Measurements from ENCODE around the gene ING3.

DNA sequence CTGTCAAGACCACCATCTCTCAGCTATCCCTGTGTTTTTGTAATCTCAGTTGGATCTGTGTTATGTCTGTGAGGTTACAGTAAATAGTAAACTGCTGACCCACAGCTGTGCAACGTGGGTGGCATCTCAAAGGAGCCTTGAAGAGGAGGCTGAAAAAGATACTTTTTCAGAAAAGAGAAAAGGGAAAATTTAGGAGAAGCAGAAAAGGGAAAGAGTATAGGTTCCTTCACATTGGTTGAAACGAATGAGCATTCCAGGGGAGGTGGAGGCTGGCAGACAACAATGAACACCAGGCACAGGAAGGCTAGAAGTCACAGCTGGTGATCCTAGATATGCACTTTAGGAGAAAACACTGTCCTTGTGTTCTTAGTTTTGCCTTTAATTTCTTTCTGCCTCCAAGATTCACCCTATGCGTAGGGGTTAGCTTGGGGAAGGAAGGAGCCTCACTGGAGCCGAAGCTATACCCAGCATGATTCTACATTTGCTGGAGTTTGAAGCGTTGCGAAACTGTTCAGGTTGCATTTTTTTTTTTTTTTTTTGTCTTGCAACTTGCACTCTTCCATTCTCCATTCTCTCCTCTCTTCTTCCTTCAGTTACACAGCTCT lies 56.2 kb downstream of the ING3 start:
- TF ChIP-seq, protein P1, sequence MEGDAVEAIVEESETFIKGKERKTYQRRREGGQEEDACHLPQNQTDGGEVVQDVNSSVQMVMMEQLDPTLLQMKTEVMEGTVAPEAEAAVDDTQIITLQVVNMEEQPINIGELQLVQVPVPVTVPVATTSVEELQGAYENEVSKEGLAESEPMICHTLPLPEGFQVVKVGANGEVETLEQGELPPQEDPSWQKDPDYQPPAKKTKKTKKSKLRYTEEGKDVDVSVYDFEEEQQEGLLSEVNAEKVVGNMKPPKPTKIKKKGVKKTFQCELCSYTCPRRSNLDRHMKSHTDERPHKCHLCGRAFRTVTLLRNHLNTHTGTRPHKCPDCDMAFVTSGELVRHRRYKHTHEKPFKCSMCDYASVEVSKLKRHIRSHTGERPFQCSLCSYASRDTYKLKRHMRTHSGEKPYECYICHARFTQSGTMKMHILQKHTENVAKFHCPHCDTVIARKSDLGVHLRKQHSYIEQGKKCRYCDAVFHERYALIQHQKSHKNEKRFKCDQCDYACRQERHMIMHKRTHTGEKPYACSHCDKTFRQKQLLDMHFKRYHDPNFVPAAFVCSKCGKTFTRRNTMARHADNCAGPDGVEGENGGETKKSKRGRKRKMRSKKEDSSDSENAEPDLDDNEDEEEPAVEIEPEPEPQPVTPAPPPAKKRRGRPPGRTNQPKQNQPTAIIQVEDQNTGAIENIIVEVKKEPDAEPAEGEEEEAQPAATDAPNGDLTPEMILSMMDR (IDR thresholded peaks at IDR 0.05), result no peak
- no peak for TF ChIP-seq POLR2AphosphoS5 (IDR thresholded peaks at IDR 0.05)
- no peak for TF ChIP-seq POLR2A (IDR thresholded peaks at IDR 0.05)
